A673 (cell line): ENCODE results near the gene DAB2IP.

ENCODE experiments used
- CTCF ChIP-seq: fragments of 300-800, 200-600 bp; sonication (generic); conservative IDR thresholded peaks from 2 replicates; pipeline ENCODE4 v1.5.1; 2017; ENCODE audit warnings: low read depth, mild to moderate bottlenecking, antibody characterized with exemption, low read length, moderate library complexity, mixed read lengths
- EZH2 ChIP-seq: fragments of 200-600 bp; sonication (generic); IDR thresholded peaks from 2 replicates; pipeline ENCODE4 v1.6.1; 2017; ENCODE audit warnings: borderline replicate concordance, low read depth, mild to moderate bottlenecking, mixed read lengths, antibody characterized with exemption, low read length; ENCODE audit not compliant: poor library complexity, severe bottlenecking

- TF ChIP-seq CTCF (no peak), EZH2 (no peak)
These were observed 13.0 kb upstream of the DAB2IP start for GRCh38 chr9:121638399-121638798.
